Large intestine (tissue), 3 donors: Measurements from ENCODE around the gene ZIC1. TPM values are rescaled to one million over a fixed set of nuclear protein-coding genes. Genes with fewer than 3 reads are reported as not detected.

Source experiments
- DNase-seq, 2 donors: peaks; one replicate each; pipeline versions ENCODE4 v3.0.0 to v3.0.0-alpha.2; 2013
- H3K27ac ChIP-seq: one replicate; pipeline ENCODE4 v1.5.1; 2013; ENCODE audit warnings: low read length
- H3K27me3 ChIP-seq: 2 replicates; pipeline ENCODE4 v1.6.1; 2013; ENCODE audit warnings: low read length; ENCODE audit not compliant: control insufficient read depth, insufficient read depth
- H3K36me3 ChIP-seq: 2 replicates; pipeline ENCODE4 v1.6.1; 2013; ENCODE audit warnings: low read length; ENCODE audit not compliant: control insufficient read depth, insufficient read depth
- H3K4me1 ChIP-seq: one replicate; pipeline ENCODE4 v1.6.1; 2013; ENCODE audit warnings: low read length; ENCODE audit not compliant: control insufficient read depth, insufficient read depth
- H3K4me3 ChIP-seq: one replicate; pipeline ENCODE4 v1.5.1; 2013; ENCODE audit warnings: low read length
- H3K9me3 ChIP-seq: one replicate; pipeline ENCODE4 v1.6.1; 2013; ENCODE audit warnings: mild to moderate bottlenecking, low read depth, low read length, moderate library complexity; ENCODE audit not compliant: control insufficient read depth
- WGBS: methylation state at CpG from one replicate; pipeline ENCODE4 v1.1.5; 2013; ENCODE audit warnings: low lambda C conversion rate; ENCODE audit not compliant: insufficient coverage; 5-methylcytosine and 5-hydroxymethylcytosine counted together
- polyA plus RNA-seq: library from polyadenylated mRNA; unstranded; fragments of 120-200 nt; gene quantifications from one replicate; pipeline ENCODE4 v1.2.1, GENCODE V29; 2013

ZIC1 gene
- polyA plus RNA-seq, 1 donor: 0.01 TPM

- H3K27ac ChIP-seq: no peak overlapping the region
- no peak overlapping the region for H3K4me3 ChIP-seq
- no peak for DNase-seq
- no CpG with 5 or more reads among the region's 27 CpGs for WGBS
- peaks cover 3% of the 10 kb centered on the region for H3K4me1 ChIP-seq
- no peaks in the 10 kb centered on the region for H3K36me3 ChIP-seq
- H3K9me3 ChIP-seq: peaks cover 11% of the 10 kb centered on the region
- H3K27me3 ChIP-seq: peaks cover 96% of the 10 kb centered on the region
These were observed 3.7 kb upstream of the ZIC1 start for GRCh38 chr3:147405231-147406027.

DNA sequence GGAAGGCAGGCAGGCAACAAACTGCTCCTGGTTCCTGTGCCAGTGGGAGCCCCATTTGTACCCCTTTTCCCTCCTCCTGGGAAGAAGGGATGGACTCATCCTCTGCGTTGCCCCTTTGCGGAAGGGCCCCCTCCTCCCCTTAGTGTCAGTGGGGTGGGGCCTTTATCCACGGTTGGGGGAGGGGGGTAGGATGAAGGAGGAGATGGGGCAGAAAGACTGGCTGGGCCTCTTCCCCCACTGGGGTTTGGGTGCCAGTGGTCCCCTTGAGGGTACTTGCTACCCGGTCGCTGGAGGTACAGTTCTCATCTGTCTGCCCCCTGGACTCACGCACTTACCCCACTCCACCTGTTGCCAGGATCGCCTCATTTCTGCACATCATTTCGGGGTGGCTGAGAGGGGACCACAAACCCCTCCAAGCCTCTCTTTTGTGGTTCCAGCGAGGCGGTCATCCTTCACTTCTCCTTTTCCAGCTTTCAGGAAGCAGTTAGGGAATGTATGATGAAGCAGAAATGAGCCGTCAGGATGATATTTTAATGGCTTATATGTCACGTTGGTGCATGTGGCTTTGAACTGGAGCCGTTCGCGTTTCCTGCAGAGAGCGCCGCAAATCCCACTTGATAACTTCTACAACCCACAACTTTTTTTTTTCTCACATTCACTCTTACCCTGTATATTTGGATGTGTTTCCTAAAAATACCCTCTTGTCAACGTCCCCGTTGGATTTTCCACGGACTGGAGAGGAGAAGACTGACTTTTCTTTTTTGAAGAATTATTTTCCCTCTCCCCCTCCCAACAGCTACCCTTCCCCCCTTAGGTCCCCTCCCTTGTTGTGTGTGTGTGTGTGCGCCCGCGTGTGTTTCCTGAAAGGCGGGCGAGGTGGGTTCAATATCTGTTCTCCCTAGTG lies 2.9 kb upstream of the ZIC1 start, which contains the start of gene ZIC4:
Gene ZIC4, minus strand, starts transcription at position 516 of the 904 bp plus-strand sequence. CDS start 3,746 bp downstream, outside the sequence.
- 3% methylated on average over 7 of the region's 25 CpGs for WGBS
- no peaks in the 10 kb centered on the region for H3K36me3 ChIP-seq
- DNase-seq: no peak
- H3K27me3 ChIP-seq: peaks cover 96% of the 10 kb centered on the region
- no peak within 1 kb of the TSS for H3K4me3 ChIP-seq
- H3K27ac ChIP-seq: no peak within 1 kb of the TSS
- peaks cover 3% of the 10 kb centered on the region for H3K4me1 ChIP-seq
- peaks cover 14% of the 10 kb centered on the region for H3K9me3 ChIP-seq

DNA sequence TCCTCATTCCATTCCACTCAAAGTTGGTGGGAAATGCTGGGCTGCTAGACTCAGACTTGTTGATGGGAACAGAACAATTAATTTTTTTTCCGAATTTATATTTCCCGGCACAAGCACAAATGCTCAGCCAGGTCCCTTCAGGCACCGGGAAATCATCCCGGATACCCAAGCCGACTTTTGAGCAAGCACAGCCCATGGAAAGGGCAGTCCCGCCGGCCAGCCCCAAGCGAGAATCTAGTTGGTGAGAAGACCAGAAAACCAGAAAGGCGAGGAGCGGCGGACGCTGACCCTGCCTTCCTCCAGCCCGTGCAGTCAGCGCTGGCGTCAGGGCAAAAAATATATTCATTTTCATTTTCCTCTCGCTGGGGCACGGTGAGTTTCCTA lies 2.1 kb upstream of the ZIC1 start:
- Histone ChIP-seq H3K27ac (no peak overlapping the region), H3K4me1 (peaks cover 3% of the 10 kb centered on the region), H3K36me3 (no peaks in the 10 kb centered on the region), H3K4me3 (no peak overlapping the region), H3K27me3 (peaks cover 98% of the 10 kb centered on the region), H3K9me3 (peaks cover 16% of the 10 kb centered on the region)
- WGBS: no CpG with 5 or more reads among the region's 17 CpGs
- DNase-seq: no peak

GRCh38 chr3:147407498-147408187 lies 1.5 kb upstream of the ZIC1 start:
- no peak for DNase-seq
- WGBS: no CpG with 5 or more reads among the region's 27 CpGs
- Histone ChIP-seq H3K27me3 (peaks cover 98% of the 10 kb centered on the region), H3K9me3 (peaks cover 19% of the 10 kb centered on the region), H3K4me3 (no peak overlapping the region), H3K4me1 (peaks cover 3% of the 10 kb centered on the region), H3K27ac (no peak overlapping the region), H3K36me3 (no peaks in the 10 kb centered on the region)

DNA sequence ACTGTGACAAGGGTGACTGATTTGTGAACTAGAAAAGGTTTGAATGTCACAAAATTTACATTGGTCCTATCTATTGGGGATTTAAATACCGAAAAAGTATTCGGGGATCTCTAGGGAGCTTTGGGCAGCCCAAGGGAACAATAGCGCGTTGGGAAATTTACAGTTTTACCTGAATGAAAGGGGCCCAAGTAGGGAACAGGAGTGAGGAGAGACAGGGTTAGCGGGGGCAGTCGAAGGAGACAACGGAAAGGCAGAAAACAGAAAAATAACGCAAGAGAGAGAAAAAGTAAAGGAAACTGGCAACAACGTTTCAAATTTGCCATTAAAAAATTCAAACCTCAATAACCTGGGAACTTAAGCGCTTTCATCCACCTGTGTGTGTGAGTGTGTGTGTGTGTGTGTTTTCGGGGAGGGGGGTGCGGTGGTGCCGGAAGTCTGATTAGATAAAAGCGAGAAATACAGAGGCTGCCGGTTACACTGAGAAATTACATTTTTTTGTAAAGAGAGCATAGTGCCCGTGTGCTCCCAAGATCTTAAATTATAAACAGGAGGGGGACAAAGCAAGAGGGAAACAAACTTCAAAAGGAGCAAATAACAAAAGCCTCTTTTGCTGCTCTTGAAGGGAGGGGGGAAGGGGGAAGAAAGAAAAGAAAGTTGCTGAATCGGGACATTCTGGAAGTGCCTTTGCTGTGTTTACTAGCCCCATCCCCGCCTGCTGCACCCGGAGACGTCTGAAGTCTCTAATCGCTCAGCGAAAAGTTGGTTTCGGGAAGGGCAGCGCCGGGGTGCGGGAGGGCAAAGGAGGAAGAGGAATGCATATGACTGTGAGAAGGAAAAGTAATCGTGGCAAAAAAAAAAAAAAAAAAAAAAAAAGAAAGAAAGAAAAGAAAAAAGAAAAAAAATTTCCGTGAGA lies 721 bp upstream of the ZIC1 start:
- Histone ChIP-seq H3K36me3 (no peaks in the 10 kb centered on the region), H3K27me3 (peaks cover 100% of the 10 kb centered on the region), H3K4me3 (no peak overlapping the region), H3K9me3 (peaks cover 25% of the 10 kb centered on the region), H3K27ac (no peak overlapping the region), H3K4me1 (peaks cover 7% of the 10 kb centered on the region)
- 3% methylated on average over 12 of the region's 28 CpGs for WGBS
- DNase-seq: no peak

DNA sequence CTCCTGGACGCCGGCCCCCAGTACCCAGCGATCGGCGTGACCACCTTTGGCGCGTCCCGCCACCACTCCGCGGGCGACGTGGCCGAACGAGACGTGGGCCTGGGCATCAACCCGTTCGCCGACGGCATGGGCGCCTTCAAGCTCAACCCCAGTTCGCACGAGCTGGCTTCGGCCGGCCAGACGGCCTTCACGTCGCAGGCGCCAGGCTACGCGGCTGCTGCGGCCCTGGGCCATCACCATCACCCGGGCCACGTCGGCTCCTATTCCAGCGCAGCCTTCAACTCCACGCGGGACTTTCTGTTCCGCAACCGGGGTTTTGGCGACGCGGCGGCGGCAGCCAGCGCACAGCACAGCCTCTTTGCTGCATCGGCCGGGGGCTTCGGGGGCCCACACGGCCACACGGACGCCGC lies 956 bp downstream of the ZIC1 start:
- DNase-seq: no peak
- peaks cover 25% of the 10 kb centered on the region for H3K9me3 ChIP-seq
- H3K4me3 ChIP-seq: no peak overlapping the region
- WGBS: no CpG with 5 or more reads among the region's 52 CpGs
- H3K27ac ChIP-seq: no peak overlapping the region
- no peaks in the 10 kb centered on the region for H3K36me3 ChIP-seq
- H3K4me1 ChIP-seq: peaks cover 7% of the 10 kb centered on the region
- H3K27me3 ChIP-seq: peaks cover 99% of the 10 kb centered on the region

DNA sequence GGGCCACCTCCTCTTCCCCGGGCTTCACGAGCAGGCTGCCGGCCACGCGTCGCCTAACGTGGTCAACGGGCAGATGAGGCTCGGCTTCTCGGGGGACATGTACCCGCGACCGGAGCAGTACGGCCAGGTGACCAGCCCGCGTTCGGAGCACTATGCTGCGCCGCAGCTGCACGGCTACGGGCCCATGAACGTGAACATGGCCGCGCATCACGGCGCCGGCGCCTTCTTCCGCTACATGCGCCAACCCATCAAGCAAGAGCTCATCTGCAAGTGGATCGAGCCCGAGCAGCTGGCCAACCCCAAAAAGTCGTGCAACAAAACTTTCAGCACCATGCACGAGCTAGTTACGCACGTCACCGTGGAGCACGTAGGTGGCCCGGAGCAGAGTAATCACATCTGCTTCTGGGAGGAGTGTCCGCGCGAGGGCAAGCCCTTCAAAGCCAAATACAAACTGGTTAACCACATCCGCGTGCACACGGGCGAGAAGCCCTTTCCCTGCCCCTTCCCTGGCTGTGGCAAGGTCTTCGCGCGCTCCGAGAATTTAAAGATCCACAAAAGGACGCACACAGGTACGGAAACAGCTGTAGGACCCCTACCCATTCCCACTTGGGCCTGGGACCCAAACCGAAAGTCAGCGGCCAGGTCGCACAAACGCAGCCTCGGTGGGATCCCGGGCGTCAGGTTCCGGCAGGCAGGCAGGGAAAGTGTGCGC lies 1.5 kb downstream of the ZIC1 start:
- no CpG with 5 or more reads among the region's 61 CpGs for WGBS
- peaks cover 23% of the 10 kb centered on the region for H3K9me3 ChIP-seq

DNA sequence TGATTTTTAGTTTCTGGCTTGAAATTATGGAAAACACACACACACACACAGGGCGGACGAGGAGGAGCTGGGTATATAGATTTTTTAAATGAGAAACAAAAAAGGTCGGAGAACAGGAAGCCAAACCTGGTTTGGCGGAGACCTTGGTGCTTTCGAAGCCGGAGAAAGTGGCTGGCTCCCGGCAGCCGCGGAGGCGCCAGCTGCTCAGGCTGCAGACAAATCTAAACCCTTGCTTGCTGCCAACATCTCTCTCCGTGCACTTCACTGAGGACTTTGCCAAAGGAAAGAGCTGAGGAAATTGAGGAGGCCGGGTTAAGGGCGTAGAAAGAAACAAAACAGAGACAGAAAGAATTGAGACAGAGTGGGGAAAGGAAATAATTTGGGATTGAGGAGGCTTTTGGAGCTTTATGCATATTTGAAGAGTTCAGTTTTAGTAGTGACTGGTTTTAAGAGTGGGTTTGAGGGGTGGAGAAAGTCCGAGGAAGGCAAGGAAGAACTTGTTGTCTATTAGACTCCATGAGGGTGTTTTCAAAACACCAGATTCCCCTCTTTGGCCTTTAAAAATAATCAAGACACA lies 2.2 kb downstream of the ZIC1 start:
- peaks cover 96% of the 10 kb centered on the region for H3K27me3 ChIP-seq
- 10% methylated on average over 4 of the region's 14 CpGs for WGBS
- peaks cover 7% of the 10 kb centered on the region for H3K4me1 ChIP-seq
- H3K9me3 ChIP-seq: peaks cover 22% of the 10 kb centered on the region
- no peak overlapping the region for H3K27ac ChIP-seq
- no peak for DNase-seq
- no peak overlapping the region for H3K4me3 ChIP-seq
- no peaks in the 10 kb centered on the region for H3K36me3 ChIP-seq

More for the DNA sequence above, 1.5 kb downstream of the ZIC1 start:
- Histone ChIP-seq H3K4me3 (no peak overlapping the region), H3K27ac (no peak overlapping the region), H3K27me3 (peaks cover 99% of the 10 kb centered on the region), H3K4me1 (peaks cover 7% of the 10 kb centered on the region), H3K36me3 (no peaks in the 10 kb centered on the region)
- no peak for DNase-seq

GRCh38 chr3:147411815-147412241 lies 2.7 kb downstream of the ZIC1 start:
- H3K9me3 ChIP-seq: peaks cover 22% of the 10 kb centered on the region
- WGBS: 7% methylated on average over 3 of the region's 20 CpGs

More at GRCh38 chr3:147411815-147412241, 2.7 kb downstream of the ZIC1 start:
- peaks cover 7% of the 10 kb centered on the region for H3K4me1 ChIP-seq
- no peak for DNase-seq
- no peaks in the 10 kb centered on the region for H3K36me3 ChIP-seq
- H3K27ac ChIP-seq: no peak overlapping the region
- peaks cover 95% of the 10 kb centered on the region for H3K27me3 ChIP-seq
- H3K4me3 ChIP-seq: no peak overlapping the region
